Kidney (tissue), 22 donors: ENCODE measurements around the gene KRTAP5-1. TPM values are rescaled to one million over a fixed set of nuclear protein-coding genes. Genes with fewer than 3 reads are reported as not detected.
"Not testable (repeated sequence)": the region's sequence is repeated elsewhere in the genome, so short reads cannot be mapped to it uniquely, and the experiment has no call there.

Experiments
- DNase-seq, 5 donors: peaks; one replicate each; pipeline ENCODE4 v3.0.0-alpha.2; 2013 to 2020
- FAIRE-seq: peaks from 2 replicates; lab custom pipeline; 2012; peaks lifted over from hg19 to GRCh38; lab: Jason Lieb, UNC
- H3K27ac ChIP-seq, 2 donors: one replicate each; pipeline ENCODE4 v1.7.0; 2013; ENCODE audit warnings: low read depth in 2 of 2, low read length in 2 of 2, inconsistent platforms in 1 of 2
- H3K27me3 ChIP-seq: one replicate; pipeline ENCODE4 v1.7.1; 2013; ENCODE audit warnings: low read length, inconsistent platforms; ENCODE audit not compliant: control insufficient read depth, insufficient read depth
- H3K36me3 ChIP-seq, 3 donors: one replicate each; pipeline versions ENCODE4 v1.7.0 to v1.7.1; 2013; ENCODE audit warnings: low read length in 3 of 3, control low read depth in 1 of 3, inconsistent platforms in 1 of 3; ENCODE audit not compliant: insufficient read depth in 3 of 3, control insufficient read depth in 2 of 3
- H3K4me1 ChIP-seq, 3 donors: one replicate each; pipeline versions ENCODE4 v1.7.0 to v1.7.1; 2013; ENCODE audit warnings: low read length in 3 of 3, inconsistent platforms in 1 of 3, low read depth in 1 of 3; ENCODE audit not compliant: control insufficient read depth in 2 of 3, insufficient read depth in 2 of 3
- H3K4me3 ChIP-seq, 3 donors: one replicate each; pipeline versions ENCODE4 v1.7.0 to v1.8.1; 2013; ENCODE audit warnings: low read length in 3 of 3, control low read depth in 1 of 3, inconsistent platforms in 1 of 3
- H3K9ac ChIP-seq, 3 donors: one replicate each; pipeline versions ENCODE4 v1.7.0 to v1.7.1; 2013; ENCODE audit warnings: low read length in 3 of 3, control low read depth in 1 of 3, inconsistent platforms in 1 of 3
- H3K9me3 ChIP-seq, 3 donors: one replicate each; pipeline versions ENCODE4 v1.7.0 to v1.7.1; 2013; ENCODE audit warnings: low read length in 3 of 3, control low read depth in 1 of 3, inconsistent platforms in 1 of 3; ENCODE audit not compliant: control insufficient read depth in 2 of 3, insufficient read depth in 1 of 3
- intact Hi-C: fragments of 100-400 bp; cut with DNase I; formaldehyde crosslinking; loops from one replicate; pipeline ENCODE4 v1.11.1; 2022
- long read RNA-seq, 10 donors: library from polyadenylated mRNA in 1 of 10; unstranded in 1 of 10; transcript quantifications; one replicate each; pipeline ENCODE4 v2.0.0 and lab custom pipeline, GENCODE V29; 2021 to 2026
- polyA plus RNA-seq: library from polyadenylated mRNA; stranded (reverse); fragments of 350-450 nt; fragmentation: Illumina TruSeq; extraction: RNeasy Lipid Tissue Mini Kit (QIAGEN cat#74804); gene quantifications from one replicate; pipeline ENCODE4 v1.2.3, GENCODE V29; 2014; ENCODE audit warnings: low read depth, low replicate concordance; ENCODE audit not compliant: insufficient read depth
- total RNA-seq: library from RNA; stranded (reverse); fragmentation: NEBNext Ultra II Directional; extraction: Animal tissue kit (Norgen Biotek cat#: 25700); gene quantifications from one replicate; pipeline ENCODE4 v1.2.1, GENCODE V29; 2021
- TF ChIP-seq, protein P1 (sequence below): IDR thresholded peaks from 3 replicates; pipeline ENCODE4 v1.5.1; 2012; ENCODE audit warnings: mild to moderate bottlenecking, moderate library complexity, borderline replicate concordance; ENCODE audit not compliant: insufficient read depth; ENCODE audit errors: extremely low read depth
- donor health status: control.
- donor health status: control.
- donor health status: control.
- donor health status: control.
- donor health status: control.
- donor health status: DM: yes; HTN: yes; CAD: no.
- donor health status: Normal renal cell carcinoma (clear cell type).

The KRTAP5-1 gene, protein sequence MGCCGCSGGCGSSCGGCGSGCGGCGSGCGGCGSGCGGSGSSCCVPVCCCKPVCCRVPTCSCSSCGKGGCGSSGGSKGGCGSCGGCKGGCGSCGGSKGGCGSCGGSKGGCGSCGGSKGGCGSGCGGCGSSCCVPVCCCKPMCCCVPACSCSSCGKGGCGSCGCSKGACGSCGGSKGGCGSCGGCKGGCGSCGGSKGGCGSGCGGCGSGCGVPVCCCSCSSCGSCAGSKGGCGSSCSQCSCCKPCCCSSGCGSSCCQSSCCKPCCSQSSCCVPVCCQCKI
- total RNA-seq: not detected
- not detected for polyA plus RNA-seq
- long read RNA-seq, donor 1, partial matches to known transcripts: 0 of 1 reads
- long read RNA-seq, donor 1, other reads (novel, unspliced or antisense): 0 of 1 reads
- long read RNA-seq, donor 2: 0 reads
- long read RNA-seq, donor 3, partial matches to known transcripts: 0 of 1 reads
- long read RNA-seq, donor 3, other reads (novel, unspliced or antisense): 0 of 1 reads
- long read RNA-seq, donor 4: 0 reads
- long read RNA-seq, donor 5: 0 reads
- long read RNA-seq, donor 6: 0 reads
- long read RNA-seq, donor 7: 0 reads
- long read RNA-seq, donor 8, partial matches to known transcripts: 0 of 2 reads
- long read RNA-seq, donor 8, other reads (novel, unspliced or antisense): 0 of 2 reads
- long read RNA-seq, donor 9: 0 reads
- long read RNA-seq, donor 10, partial matches to known transcripts: 0 of 1 reads
- long read RNA-seq, donor 10, other reads (novel, unspliced or antisense): 0 of 1 reads

DNA sequence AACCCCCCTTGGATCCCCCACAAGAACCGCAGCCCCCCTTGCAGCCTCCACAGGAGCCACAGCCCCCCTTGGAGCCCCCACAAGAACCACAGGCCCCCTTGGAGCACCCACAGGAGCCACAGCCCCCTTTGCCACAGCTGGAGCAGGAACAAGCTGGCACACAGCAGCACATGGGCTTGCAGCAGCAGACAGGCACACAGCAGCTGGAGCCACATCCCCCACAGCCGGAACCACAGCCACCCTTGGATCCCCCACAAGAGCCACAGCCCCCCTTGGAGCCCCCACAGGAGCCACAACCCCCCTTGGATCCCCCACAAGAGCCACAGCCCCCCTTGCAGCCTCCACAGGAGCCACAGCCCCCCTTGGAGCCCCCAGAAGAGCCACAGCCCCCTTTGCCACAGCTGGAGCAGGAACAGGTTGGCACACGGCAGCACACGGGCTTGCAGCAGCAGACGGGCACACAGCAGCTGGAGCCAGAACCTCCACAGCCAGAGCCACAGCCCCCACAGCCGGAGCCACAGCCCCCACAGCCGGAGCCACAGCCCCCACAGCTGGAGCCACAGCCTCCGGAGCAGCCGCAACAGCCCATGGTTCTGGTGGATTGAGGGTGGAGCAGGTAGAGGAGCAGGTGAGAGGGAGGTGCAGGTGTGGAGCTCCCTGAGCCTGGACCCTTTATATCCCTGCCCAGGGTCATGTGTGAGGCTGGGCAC is at the start of gene KRTAP5-1:
Gene KRTAP5-1, minus strand, starts transcription at position 623 of the 710 bp plus-strand sequence. Its CDS starts 34 bp downstream, at position 589.
- H3K4me3 ChIP-seq, intact Hi-C loops, H3K4me1 ChIP-seq, H3K36me3 ChIP-seq, H3K27ac ChIP-seq, H3K27me3 ChIP-seq, FAIRE-seq, H3K9ac ChIP-seq, H3K9me3 ChIP-seq: not testable (repeated sequence)
- DNase-seq: peak in 1 of 5 donors; percentile 48

DNA sequence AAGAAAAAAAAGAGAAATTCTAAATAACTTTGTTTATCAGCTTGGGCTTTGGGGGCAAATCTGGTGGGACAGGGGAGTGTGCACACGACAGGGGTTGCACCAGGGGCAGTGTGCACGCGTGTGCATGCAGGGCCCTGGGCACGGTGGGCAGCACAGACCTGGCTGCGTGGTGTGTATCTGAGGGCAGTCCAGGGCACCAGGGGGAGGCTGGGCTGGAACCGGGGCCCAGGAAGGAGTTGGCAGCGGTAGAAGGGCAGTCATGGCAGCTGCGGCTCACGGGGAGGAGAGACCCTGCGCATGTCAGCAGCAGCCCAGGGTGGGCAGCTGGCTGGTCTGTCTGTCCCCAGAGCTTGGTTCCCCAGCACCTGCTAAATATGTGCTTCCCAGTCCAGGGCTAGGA is 48.8 kb upstream of the KRTAP5-1 start:
- H3K9me3 ChIP-seq: no peaks in the 10 kb centered on the region
- H3K4me1 ChIP-seq: no peaks in the 10 kb centered on the region
- H3K9ac ChIP-seq: no peak overlapping the region
- TF ChIP-seq, protein P1, sequence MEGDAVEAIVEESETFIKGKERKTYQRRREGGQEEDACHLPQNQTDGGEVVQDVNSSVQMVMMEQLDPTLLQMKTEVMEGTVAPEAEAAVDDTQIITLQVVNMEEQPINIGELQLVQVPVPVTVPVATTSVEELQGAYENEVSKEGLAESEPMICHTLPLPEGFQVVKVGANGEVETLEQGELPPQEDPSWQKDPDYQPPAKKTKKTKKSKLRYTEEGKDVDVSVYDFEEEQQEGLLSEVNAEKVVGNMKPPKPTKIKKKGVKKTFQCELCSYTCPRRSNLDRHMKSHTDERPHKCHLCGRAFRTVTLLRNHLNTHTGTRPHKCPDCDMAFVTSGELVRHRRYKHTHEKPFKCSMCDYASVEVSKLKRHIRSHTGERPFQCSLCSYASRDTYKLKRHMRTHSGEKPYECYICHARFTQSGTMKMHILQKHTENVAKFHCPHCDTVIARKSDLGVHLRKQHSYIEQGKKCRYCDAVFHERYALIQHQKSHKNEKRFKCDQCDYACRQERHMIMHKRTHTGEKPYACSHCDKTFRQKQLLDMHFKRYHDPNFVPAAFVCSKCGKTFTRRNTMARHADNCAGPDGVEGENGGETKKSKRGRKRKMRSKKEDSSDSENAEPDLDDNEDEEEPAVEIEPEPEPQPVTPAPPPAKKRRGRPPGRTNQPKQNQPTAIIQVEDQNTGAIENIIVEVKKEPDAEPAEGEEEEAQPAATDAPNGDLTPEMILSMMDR: no peak
- H3K36me3 ChIP-seq: no peaks in the 10 kb centered on the region
- H3K4me3 ChIP-seq: no peak overlapping the region
- no peak overlapping the region for H3K27ac ChIP-seq
- DNase-seq (peak in 1 of 5 donors; percentile 27), FAIRE-seq (no peak)
- H3K27me3 ChIP-seq: no peaks in the 10 kb centered on the region
- intact Hi-C loops: no loop called here

DNA sequence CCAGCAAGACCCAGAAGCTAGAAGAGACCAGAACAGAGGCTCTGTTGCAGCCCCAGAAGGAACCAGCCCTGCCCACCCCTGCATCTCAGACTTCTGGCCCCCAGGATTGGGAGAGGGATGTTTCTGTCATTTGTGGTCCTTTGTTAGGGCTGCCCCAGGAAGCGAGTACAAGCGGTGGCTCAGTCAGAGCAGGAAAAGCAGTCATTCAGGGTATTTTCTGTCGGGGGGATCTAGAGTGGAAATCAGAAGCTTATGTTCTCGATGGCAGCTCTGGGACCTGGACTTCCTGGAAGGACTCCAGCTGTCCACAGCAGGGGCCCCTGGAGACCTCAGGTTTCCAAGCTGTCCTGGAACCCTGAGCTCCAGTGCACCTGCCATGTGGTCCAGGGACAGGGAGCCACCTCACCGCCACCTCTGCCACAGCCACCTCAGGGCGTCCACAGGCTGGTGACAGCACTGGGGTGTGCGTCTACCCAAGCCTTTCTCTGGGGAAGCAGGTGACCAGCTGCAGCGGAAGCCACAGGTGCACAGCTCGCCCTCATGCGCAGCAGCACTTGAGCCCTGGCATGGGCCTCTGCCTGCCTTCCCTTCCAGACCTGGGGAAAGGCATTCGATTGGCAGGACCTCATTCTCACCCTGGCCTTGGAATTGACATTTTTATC is 47.1 kb upstream of the KRTAP5-1 start:
- no peaks in the 10 kb centered on the region for H3K36me3 ChIP-seq
- H3K27me3 ChIP-seq: no peaks in the 10 kb centered on the region
- intact Hi-C loops: no loop called here
- no peaks in the 10 kb centered on the region for H3K9me3 ChIP-seq
- H3K4me3 ChIP-seq: no peak overlapping the region
- no peak overlapping the region for H3K9ac ChIP-seq
- H3K27ac ChIP-seq: no peak overlapping the region
- no peaks in the 10 kb centered on the region for H3K4me1 ChIP-seq
- TF ChIP-seq, protein P1: no peak
- DNase-seq (peak in 1 of 5 donors; percentile 45), FAIRE-seq (no peak)
